GM19324 (cell line): ENCODE data around the gene CCDC12.

ENCODE experiments used
- ATAC-seq: cut with Tn5 transposase; IDR thresholded peaks from one replicate; pipeline ENCODE4 v1.9.1; 2021; ENCODE audit warnings: mild to moderate bottlenecking, moderate library complexity; ENCODE audit not compliant: unreplicated experiment, low FRiP score

Gene CCDC12

GRCh38 chr3:46997453-46998091 lies 21.0 kb upstream of the CCDC12 start:
- no peak for ATAC-seq

- ATAC-seq: no peak
These were observed 20.3 kb upstream of the CCDC12 start for GRCh38 chr3:46996689-46997452.

GRCh38 chr3:46995901-46996562 lies 19.5 kb upstream of the CCDC12 start:
- no peak for ATAC-seq

- ATAC-seq: no peak
These were observed 18.5 kb upstream of the CCDC12 start for GRCh38 chr3:46994801-46995731.

GRCh38 chr3:46993986-46994385 lies 17.4 kb upstream of the CCDC12 start:
- no peak for ATAC-seq

GRCh38 chr3:46993292-46993691 lies 16.7 kb upstream of the CCDC12 start:
- no peak for ATAC-seq

GRCh38 chr3:46992231-46992630 lies 15.7 kb upstream of the CCDC12 start:
- no peak for ATAC-seq

GRCh38 chr3:46991406-46992165 lies 15.0 kb upstream of the CCDC12 start:
- ATAC-seq: no peak

GRCh38 chr3:46990573-46991374 lies 14.2 kb upstream of the CCDC12 start:
- ATAC-seq: no peak

GRCh38 chr3:46989146-46989810 lies 12.7 kb upstream of the CCDC12 start:
- ATAC-seq: no peak

GRCh38 chr3:46988616-46989015 lies 12.1 kb upstream of the CCDC12 start:
- no peak for ATAC-seq

- ATAC-seq: no peak
These were observed 11.3 kb upstream of the CCDC12 start for GRCh38 chr3:46987743-46988401.

- no peak for ATAC-seq
These were observed 10.8 kb upstream of the CCDC12 start for GRCh38 chr3:46987319-46987742.

GRCh38 chr3:46986782-46987310 lies 10.3 kb upstream of the CCDC12 start:
- no peak for ATAC-seq

- ATAC-seq: no peak
These were observed 9.6 kb upstream of the CCDC12 start for GRCh38 chr3:46986055-46986730.

- ATAC-seq: no peak
These were observed 9.0 kb upstream of the CCDC12 start for GRCh38 chr3:46985588-46985987.
